HG03469 (cell line): Measurements from ENCODE around the gene GNB3.

ENCODE experiments used
- ATAC-seq: cut with Tn5 transposase; IDR thresholded peaks from one replicate; pipeline ENCODE4 v1.9.1; 2021; ENCODE audit warnings: mild to moderate bottlenecking, moderate library complexity, moderate number of reproducible peaks; ENCODE audit not compliant: unreplicated experiment

The GNB3 gene

GRCh38 chr12:6840761-6841515 is at the start of gene GNB3:
Gene GNB3, plus strand, starts transcription at chr12:6840925. Its CDS starts 363 bp downstream, at chr12:6841288.
- ATAC-seq: no peak

DNA sequence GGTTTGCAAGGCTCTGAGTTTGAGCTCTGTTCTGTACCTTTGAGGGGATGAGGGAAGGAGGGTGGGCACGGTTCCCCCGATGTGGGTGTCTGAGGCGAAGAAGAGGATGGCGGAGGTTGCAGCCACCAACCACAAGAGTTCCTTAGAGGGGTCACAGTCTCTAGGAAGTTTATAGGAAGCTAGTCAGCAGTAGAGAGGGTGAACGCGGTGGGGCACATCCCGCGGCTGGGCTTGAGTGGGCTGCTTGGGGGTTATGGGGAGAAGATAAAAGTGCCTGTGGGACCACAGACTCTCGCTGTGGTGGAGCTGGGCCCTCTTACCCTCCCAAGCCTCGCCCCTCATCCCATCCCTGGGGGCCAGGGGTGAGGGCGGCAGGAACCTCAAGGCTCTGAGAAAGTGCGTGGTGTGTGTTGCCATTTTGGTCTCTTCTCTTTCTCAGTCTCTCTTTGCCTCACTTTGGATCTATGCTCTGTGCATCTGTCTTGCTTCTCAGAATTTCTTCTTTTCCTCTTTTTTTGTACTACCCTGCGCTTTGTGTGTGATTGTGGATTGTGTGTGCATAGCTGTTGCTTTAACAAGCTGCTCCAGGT is 48.7 kb upstream of the GNB3 start:
- no peak for ATAC-seq

GRCh38 chr12:6792522-6793201 is 48.1 kb upstream of the GNB3 start:
- no peak for ATAC-seq

DNA sequence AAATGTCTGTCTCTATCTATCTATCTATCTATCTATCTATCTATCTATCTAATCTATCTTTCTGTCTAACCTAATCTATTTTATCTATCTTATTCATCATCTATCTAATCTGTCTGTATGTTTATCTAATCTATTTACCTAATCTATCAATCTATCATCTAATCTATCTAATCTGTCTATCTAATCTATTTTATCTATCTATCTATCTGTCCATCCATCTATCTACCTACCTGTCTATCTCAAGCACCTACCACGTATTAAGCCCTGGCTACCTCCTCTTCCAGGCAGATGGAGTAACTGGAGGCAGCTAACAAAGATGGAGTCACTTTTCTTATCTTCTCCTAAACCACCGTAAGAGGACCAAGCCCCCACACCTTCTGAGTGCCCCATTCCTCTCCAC is 45.6 kb upstream of the GNB3 start:
- ATAC-seq: no peak

DNA sequence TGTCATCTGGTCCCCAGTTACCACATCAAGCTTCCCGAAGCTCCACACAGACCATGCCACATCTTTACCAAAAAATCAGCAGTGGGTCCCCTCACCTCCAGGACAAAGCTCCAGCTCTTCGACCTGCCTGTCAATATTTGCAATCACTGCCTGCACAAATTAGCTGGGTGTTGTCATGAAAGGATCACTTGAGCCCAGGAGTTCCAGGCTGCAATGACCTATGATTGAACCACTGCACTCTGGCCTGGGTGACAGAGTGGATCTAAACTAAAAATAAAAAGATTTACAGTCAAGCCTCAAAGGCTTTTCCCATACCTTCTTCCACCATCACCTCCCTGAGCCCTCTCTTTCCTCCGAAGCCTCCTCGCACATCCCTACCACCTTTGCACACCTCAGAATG is 44.1 kb upstream of the GNB3 start:
- no peak for ATAC-seq

DNA sequence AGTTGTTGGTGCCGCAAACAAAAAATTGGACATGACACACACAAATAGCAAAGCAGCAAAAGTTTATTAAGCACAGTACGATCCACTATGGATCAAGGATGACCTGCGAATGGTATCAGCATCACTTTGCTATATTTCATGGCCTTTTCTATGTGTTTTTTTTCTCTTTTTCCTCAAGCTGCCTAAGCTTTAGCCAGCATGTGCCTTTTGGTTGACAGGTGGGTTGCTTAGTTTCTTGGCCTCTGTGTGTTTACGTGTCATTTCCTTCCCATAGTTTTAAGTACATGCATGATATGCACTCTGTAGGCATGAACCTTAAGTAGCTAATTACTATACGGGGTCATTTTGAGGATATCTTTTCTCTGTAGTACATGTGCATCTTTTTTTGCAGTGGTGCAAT is 41.6 kb upstream of the GNB3 start:
- ATAC-seq: no peak

DNA sequence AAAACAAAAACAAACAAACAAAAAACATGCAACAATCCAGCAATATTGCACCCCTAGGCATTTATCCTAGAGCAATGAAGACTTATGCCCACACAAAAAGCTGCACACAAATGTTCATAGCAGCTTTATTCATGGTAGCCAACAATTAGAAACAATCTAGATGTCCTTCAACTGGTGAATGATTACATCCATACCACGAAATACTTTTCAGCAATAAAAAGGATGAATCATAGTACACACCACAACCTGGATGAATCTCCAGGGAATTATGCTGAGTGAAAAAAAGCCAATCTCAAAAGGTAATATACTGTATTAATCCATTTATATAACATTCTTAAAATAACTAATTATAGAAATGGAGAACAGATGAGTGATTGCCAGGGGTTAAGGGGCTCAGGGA is 33.6 kb upstream of the GNB3 start:
- no peak for ATAC-seq

DNA sequence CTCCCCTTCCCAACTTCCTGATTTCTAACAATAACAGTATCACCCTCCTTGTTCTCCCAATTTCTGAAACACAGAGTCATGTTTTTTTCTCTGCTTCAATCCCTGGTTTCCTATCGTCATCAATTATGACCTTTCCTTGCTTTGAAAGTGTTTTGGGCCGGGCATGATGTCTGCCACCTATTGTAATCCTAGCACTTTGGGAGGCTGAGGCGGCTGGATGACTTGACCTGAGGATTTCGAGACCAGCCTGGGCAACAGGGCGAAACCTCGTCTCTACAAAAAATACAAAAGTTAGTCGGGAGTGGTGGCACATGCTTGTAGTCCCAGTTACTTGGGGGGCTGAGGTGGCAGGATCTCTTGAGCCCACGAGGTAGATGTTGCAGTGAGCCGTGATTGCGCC is 31.7 kb upstream of the GNB3 start:
- no peak for ATAC-seq

DNA sequence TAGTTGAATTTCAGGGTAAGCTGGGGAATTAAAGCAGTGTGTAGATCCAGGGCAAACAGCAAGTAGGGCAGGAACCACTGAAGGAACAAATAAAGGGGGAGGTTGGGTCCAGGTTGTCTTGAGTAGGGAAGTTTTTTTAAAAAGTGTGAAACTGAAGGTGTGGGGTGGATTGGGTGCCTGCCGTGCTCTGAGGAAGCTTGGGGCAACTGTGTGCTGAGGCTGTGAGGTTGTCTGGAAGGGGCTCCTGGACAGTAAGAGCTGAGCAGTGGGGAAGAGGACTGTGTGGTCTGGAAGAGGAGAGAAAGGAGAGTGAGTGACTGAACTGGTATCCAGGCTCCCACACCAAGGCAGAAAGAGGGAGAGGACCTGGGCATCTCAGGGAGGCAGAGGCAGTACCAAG is 30.0 kb upstream of the GNB3 start:
- no peak for ATAC-seq

DNA sequence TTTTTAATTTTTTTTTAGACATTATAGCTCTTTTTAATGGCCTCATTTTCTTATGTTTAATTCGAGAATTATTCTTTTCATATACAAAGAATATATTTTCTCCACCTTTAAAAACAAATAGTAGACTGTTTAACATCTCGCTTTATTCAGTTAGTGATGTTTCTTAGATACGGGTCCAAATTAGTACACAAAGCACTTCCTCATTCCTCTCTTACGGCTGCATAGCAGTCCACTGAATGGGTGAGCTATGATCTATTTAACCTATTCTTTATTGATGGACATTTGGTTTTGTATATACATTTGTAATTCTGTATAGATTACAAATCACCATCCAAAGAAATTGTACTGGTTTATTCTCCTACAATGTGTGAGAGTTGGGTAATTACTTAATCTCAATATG is 27.4 kb upstream of the GNB3 start:
- no peak for ATAC-seq

- no peak for ATAC-seq
Measured at GRCh38 chr12:6816598-6816997, 24.1 kb upstream of the GNB3 start.

GRCh38 chr12:6817098-6817497 is 23.6 kb upstream of the GNB3 start:
- ATAC-seq: no peak

- ATAC-seq: no peak
Measured at GRCh38 chr12:6817662-6818157, 23.0 kb upstream of the GNB3 start.

DNA sequence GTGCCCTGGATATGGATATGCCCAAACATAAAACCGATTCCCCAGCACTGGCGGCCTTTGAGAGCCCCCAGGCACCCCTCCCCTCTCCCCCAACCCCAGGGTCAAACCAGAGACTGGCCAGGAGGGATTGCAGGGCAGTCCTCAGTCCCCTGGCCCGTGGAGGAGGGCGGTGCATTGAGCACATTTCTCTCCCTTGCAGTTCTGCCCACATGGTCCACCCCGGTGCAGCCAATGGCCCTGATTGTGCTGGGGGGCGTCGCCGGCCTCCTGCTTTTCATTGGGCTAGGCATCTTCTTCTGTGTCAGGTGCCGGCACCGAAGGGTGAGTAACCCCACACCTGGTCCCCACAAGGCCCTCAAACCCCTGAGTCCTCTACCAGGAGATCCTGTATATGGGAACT is 22.5 kb upstream of the GNB3 start:
- ATAC-seq: no peak

- no peak for ATAC-seq
Measured at GRCh38 chr12:6818645-6819044, 22.1 kb upstream of the GNB3 start.

- ATAC-seq: no peak
Measured at GRCh38 chr12:6819106-6820030, 21.4 kb upstream of the GNB3 start.

DNA sequence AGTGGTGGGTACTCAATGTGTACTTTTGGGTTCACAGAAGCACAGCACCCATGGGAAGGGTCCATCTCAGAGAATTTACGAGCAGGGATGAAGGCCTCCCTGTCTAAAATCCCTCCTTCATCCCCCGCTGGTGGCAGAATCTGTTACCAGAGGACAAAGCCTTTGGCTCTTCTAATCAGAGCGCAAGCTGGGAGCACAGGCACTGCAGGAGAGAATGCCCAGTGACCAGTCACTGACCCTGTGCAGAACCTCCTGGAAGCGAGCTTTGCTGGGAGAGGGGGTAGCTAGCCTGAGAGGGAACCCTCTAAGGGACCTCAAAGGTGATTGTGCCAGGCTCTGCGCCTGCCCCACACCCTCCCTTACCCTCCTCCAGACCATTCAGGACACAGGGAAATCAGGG is 20.6 kb upstream of the GNB3 start:
- ATAC-seq: no peak

DNA sequence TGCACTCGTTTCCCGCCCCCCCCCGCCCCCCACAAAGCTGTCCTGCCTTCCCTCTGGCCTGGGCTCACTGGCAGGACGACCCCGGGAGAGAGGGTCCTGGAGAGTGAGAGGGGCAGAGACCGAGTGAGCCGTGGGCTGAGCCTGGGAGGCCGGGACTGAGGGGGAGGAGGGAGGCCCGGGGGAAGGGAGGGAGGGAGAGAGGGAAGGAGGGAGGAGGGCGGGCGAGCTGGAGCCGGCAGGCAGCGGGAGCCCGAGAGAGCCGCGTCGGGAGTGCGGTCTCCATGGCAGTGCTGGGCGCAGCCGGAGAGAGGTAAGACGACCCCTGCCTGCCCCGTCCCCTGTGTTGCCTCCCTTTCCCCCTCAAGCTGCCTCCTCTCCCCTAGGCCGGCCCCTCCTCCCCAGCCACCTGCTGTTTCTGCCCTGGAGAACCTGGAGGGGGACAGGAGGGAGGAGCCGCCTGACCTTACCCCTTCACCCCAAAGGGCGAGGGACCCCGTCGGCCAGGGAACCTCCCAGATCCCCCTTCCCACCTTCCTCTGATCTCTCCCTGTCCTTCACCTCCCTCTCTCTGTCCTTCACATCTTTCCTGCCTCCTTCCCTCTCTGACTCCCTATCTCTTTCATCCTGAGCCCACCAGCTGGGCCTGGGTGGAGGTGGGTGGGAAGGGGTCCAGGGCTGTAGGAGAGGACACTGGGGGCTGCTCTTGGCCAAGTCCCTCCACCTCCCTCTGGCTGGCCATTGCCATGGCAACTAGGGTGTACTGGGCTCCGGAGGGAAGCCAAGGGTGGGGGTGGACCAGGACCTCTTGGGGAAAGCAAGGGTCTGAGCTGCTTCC is 18.9 kb upstream of the GNB3 start, which contains the start of gene GPR162:
GPR162 (plus strand) TSS at position 231 of the 835 bp plus-strand sequence. CDS start 2,078 bp downstream, outside the sequence.
- no peak for ATAC-seq

- ATAC-seq: no peak
Measured at GRCh38 chr12:6822426-6823135, 18.1 kb upstream of the GNB3 start.
